ENCODE data around the gene ATP2C2. TPM values are rescaled to one million over a fixed set of nuclear protein-coding genes. Genes with fewer than 3 reads are reported as not detected.

The ATP2C2 gene
- total and polyA plus RNA-seq, 7 donors, result 0.03 to 0.06 TPM; not detected in 5

DNA sequence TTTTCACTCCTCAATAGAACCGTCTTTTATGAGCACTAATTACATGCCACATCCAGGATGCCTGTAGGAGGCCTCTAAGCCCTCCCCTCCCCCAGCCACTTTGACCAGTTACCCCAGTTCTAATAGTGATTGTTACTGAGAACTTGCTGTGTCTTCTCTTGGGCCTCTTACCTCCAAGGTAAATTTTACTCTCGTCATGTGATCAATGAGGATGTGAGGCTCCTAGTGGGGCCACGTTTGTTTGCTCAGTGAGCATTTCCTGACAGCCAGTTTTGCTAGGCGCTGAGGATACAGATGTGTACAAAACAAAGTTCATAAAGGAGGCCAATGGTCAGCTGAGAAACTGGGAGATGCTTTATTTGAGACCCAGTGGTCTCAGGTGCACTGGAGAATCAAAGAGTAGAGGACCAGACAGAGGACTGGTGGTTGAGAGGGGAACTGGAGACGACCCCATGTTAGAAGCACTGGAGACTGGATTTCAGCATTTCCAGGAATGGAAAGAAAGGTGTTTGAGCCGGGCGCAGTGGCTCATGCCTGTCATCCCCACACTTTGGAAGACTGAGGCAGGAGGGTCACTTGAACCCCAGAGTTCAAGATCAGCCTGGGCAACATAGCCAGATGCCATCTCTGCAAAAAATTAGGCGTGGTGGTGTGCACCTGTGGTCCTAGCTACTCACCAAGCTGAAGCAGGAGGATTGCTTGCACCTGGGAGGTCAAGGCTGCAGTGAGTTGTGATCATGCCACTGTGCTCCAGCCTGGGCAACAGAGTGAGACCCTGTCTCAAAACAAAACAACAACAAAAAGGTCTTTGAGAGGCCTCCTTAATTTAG lies 2.6 kb downstream of the ATP2C2 start:
- Histone ChIP-seq H3K4me3 (no peak overlapping the region), H3K27ac (no peak overlapping the region), H3K9me3 (no peaks in the 10 kb centered on the region), H3K4me1 (no peaks in the 10 kb centered on the region), H3K36me3 (ENCODE audit: insufficient read depth in 1 of 2, low read depth in 1 of 2) (no peaks in the 10 kb centered on the region), H3K27me3 (ENCODE audit: insufficient read depth in 3 of 3, low read length in 2 of 3) (peaks cover 0 to 65% (median 15%) of the 10 kb centered on the region in 3 donors)
- DNase-seq (no peak), ATAC-seq (no peak)
- intact Hi-C loops (cut with DNase I), result loop anchor here in 1 of 2 donors (2.0 kb wide), 1 partner anchor 34 kb away; no protein-coding TSS in a partner anchor
- 64 to 75% (median 68%) methylated on average over 8 of the region's 8 CpGs for WGBS, 3 donors
- TF ChIP-seq CTCF (IDR thresholded peaks at IDR 0.05), result no peak

GRCh38 chr16:84371553-84371865 lies 3.2 kb downstream of the ATP2C2 start:
- no peak for ATAC-seq
- no peak overlapping the region for H3K4me3 ChIP-seq
- H3K36me3 ChIP-seq (ENCODE audit: insufficient read depth in 1 of 2, low read depth in 1 of 2), result no peaks in the 10 kb centered on the region
- H3K4me1 ChIP-seq, result no peaks in the 10 kb centered on the region
- peaks cover 0 to 61% (median 15%) of the 10 kb centered on the region in 3 donors for H3K27me3 ChIP-seq (ENCODE audit: insufficient read depth in 3 of 3, low read length in 2 of 3)
- DNase-seq, result no peak
- no peaks in the 10 kb centered on the region for H3K9me3 ChIP-seq
- WGBS, 3 donors, result 68 to 71% (median 69%) methylated on average over 4 of the region's 4 CpGs
- intact Hi-C loops (cut with DNase I), result loop anchor here in 1 of 2 donors (2.0 kb wide), 1 partner anchor 35 kb away; no protein-coding TSS in a partner anchor
- H3K27ac ChIP-seq, result no peak overlapping the region
- no peak for TF ChIP-seq CTCF (IDR thresholded peaks at IDR 0.05)

- no peak for TF ChIP-seq CTCF (IDR thresholded peaks at IDR 0.05)
- H3K27me3 ChIP-seq (ENCODE audit: insufficient read depth in 3 of 3, low read length in 2 of 3), result peaks cover 0 to 36% (median 4%) of the 10 kb centered on the region in 3 donors
- intact Hi-C loops (cut with DNase I), result no loop called here
These were observed 5.7 kb downstream of the ATP2C2 start for GRCh38 chr16:84373907-84374489.

GRCh38 chr16:84378099-84378498 lies 9.8 kb downstream of the ATP2C2 start:
- Histone ChIP-seq H3K27ac (no peak overlapping the region), H3K27me3 (ENCODE audit: insufficient read depth in 3 of 3, low read length in 2 of 3) (peaks cover 0 to 5% (median 2%) of the 10 kb centered on the region in 3 donors), H3K4me1 (no peaks in the 10 kb centered on the region), H3K36me3 (ENCODE audit: insufficient read depth in 1 of 2, low read depth in 1 of 2) (no peaks in the 10 kb centered on the region), H3K9me3 (no peaks in the 10 kb centered on the region), H3K4me3 (no peak overlapping the region)
- 88 to 89% (median 88%) methylated on average over 7 of the region's 7 CpGs for WGBS, 3 donors
- TF ChIP-seq CTCF (IDR thresholded peaks at IDR 0.05), result no peak
- ATAC-seq (no peak), DNase-seq (no peak)
- intact Hi-C loops (cut with DNase I), result no loop called here

More at GRCh38 chr16:84373907-84374489, 5.7 kb downstream of the ATP2C2 start:
- Histone ChIP-seq H3K36me3 (ENCODE audit: insufficient read depth in 1 of 2, low read depth in 1 of 2) (no peaks in the 10 kb centered on the region), H3K27ac (no peak overlapping the region), H3K4me1 (no peaks in the 10 kb centered on the region), H3K4me3 (no peak overlapping the region), H3K9me3 (no peaks in the 10 kb centered on the region)
- DNase-seq (no peak), ATAC-seq (no peak)
- WGBS, 3 donors, result 49 to 56% (median 50%) methylated on average over 10 of the region's 10 CpGs

All from psoas muscle (tissue), 8 donors.